Measurements from ENCODE around the gene TRA2A.
A peak's percentile ranks its signal among the peaks of the same experiment; 100 is the strongest.

The TRA2A gene

GRCh38 chr7:23524473-23524872 lies 7.3 kb downstream of the TRA2A start:
- 0 out of 2 replicates have a peak, but pooled peaks cover 8% of the 10 kb centered on the region for H3F3A ChIP-seq (ENCODE audit: control insufficient read depth, insufficient read depth)
- no peaks in the 10 kb centered on the region for H3K27me3 ChIP-seq (ENCODE audit: control insufficient read depth, low read length)
- H3K9me3 ChIP-seq (ENCODE audit: control insufficient read depth, insufficient read depth, low read length), result no peaks in the 10 kb centered on the region
- H3K79me2 ChIP-seq (ENCODE audit: control insufficient read depth, low read length), result peaks cover 100% of the 10 kb centered on the region
- peaks cover 94% of the 10 kb centered on the region for H3K36me3 ChIP-seq (ENCODE audit: control insufficient read depth, low read length)
- TF ChIP-seq EZH2phosphoT487 (IDR thresholded peaks at IDR 0.05; ENCODE audit: borderline replicate concordance, low read length) (no peak), CTCF (IDR thresholded peaks at IDR 0.05; ENCODE audit: low read depth, low read length, poor library complexity, severe bottlenecking) (no peak)
- peaks cover 78% of the 10 kb centered on the region for H4K20me1 ChIP-seq (ENCODE audit: control insufficient read depth, insufficient read depth, low read depth, low read length)
- H3K4me1 ChIP-seq (ENCODE audit: control insufficient read depth, low read length), result peaks cover 58% of the 10 kb centered on the region
- no peak overlapping the region for H3K27ac ChIP-seq (ENCODE audit: low read depth, low read length)
- no peaks in the 10 kb centered on the region for H3K9me2 ChIP-seq (replicated peaks; ENCODE audit: control insufficient read depth, low read length)
- no peak overlapping the region for H3K4me3 ChIP-seq (ENCODE audit: low read length)
- H3K4me2 ChIP-seq (ENCODE audit: low read length), result peak overlapping the region; percentile 19; the same call in 1 of the 2 replicates

GRCh38 chr7:23523486-23524075 lies 8.2 kb downstream of the TRA2A start:
- H3K4me1 ChIP-seq (ENCODE audit: control insufficient read depth, low read length), result peaks cover 49% of the 10 kb centered on the region
- H3F3A ChIP-seq (ENCODE audit: control insufficient read depth, insufficient read depth), result 0 out of 2 replicates have a peak, but pooled peaks cover 8% of the 10 kb centered on the region
- H3K27me3 ChIP-seq (ENCODE audit: control insufficient read depth, low read length), result no peaks in the 10 kb centered on the region
- TF ChIP-seq CTCF (IDR thresholded peaks at IDR 0.05; ENCODE audit: low read depth, low read length, poor library complexity, severe bottlenecking) (no peak), EZH2phosphoT487 (IDR thresholded peaks at IDR 0.05; ENCODE audit: borderline replicate concordance, low read length) (no peak)
- peaks cover 71% of the 10 kb centered on the region for H4K20me1 ChIP-seq (ENCODE audit: control insufficient read depth, insufficient read depth, low read depth, low read length)
- no peaks in the 10 kb centered on the region for H3K9me2 ChIP-seq (replicated peaks; ENCODE audit: control insufficient read depth, low read length)
- no peak overlapping the region for H3K27ac ChIP-seq (ENCODE audit: low read depth, low read length)
- peak overlapping the region; percentile 16 for H3K4me2 ChIP-seq (ENCODE audit: low read length)
- no peak overlapping the region for H3K4me3 ChIP-seq (ENCODE audit: low read length)
- H3K36me3 ChIP-seq (ENCODE audit: control insufficient read depth, low read length), result peaks cover 94% of the 10 kb centered on the region
- peaks cover 100% of the 10 kb centered on the region for H3K79me2 ChIP-seq (ENCODE audit: control insufficient read depth, low read length)
- no peaks in the 10 kb centered on the region for H3K9me3 ChIP-seq (ENCODE audit: control insufficient read depth, insufficient read depth, low read length)

- no peaks in the 10 kb centered on the region for H3K27me3 ChIP-seq (ENCODE audit: control insufficient read depth, low read length)
- H3K4me2 ChIP-seq (ENCODE audit: low read length), result no peak overlapping the region
- H3K4me3 ChIP-seq (ENCODE audit: low read length), result no peak overlapping the region
- peaks cover 99% of the 10 kb centered on the region for H3K79me2 ChIP-seq (ENCODE audit: control insufficient read depth, low read length)
- no peak overlapping the region for H3K27ac ChIP-seq (ENCODE audit: low read depth, low read length)
- H3F3A ChIP-seq (ENCODE audit: control insufficient read depth, insufficient read depth), result 0 out of 2 replicates have a peak, but pooled peaks cover 8% of the 10 kb centered on the region
- no peaks in the 10 kb centered on the region for H3K9me3 ChIP-seq (ENCODE audit: control insufficient read depth, insufficient read depth, low read length)
- H3K4me1 ChIP-seq (ENCODE audit: control insufficient read depth, low read length), result peaks cover 20% of the 10 kb centered on the region
- peaks cover 48% of the 10 kb centered on the region for H4K20me1 ChIP-seq (ENCODE audit: control insufficient read depth, insufficient read depth, low read depth, low read length)
- TF ChIP-seq EZH2phosphoT487 (IDR thresholded peaks at IDR 0.05; ENCODE audit: borderline replicate concordance, low read length) (no peak), CTCF (IDR thresholded peaks at IDR 0.05; ENCODE audit: low read depth, low read length, poor library complexity, severe bottlenecking) (peak; percentile 45)
- peaks cover 93% of the 10 kb centered on the region for H3K36me3 ChIP-seq (ENCODE audit: control insufficient read depth, low read length)
- H3K9me2 ChIP-seq (replicated peaks; ENCODE audit: control insufficient read depth, low read length), result no peaks in the 10 kb centered on the region
These were observed 11.2 kb downstream of the TRA2A start for GRCh38 chr7:23520582-23520981.
